ENCODE data around the gene COMT.
A peak's percentile ranks its signal among the peaks of the same experiment; 100 is the strongest.

COMT gene

GRCh38 chr22:20016734-20017621 is 75.4 kb downstream of the COMT start, which contains the start of gene ARVCF (continued):
- TF ChIP-seq HOXD13 (CRISPR knock-in tag; IDR thresholded peaks at IDR 0.05; ENCODE audit: borderline replicate concordance): no peak
- no peak for TF ChIP-seq ZNF621 (tag by site-specific recombination; IDR thresholded peaks at IDR 0.05)
- no peak for TF ChIP-seq ZNF23 (tag by site-specific recombination; IDR thresholded peaks at IDR 0.05; ENCODE audit: borderline replicate concordance)
- TF ChIP-seq BCL11B (tag by site-specific recombination; IDR thresholded peaks at IDR 0.05; ENCODE audit: low read depth): no peak
- no peak for TF ChIP-seq ZFP69B (tag by site-specific recombination; IDR thresholded peaks at IDR 0.05)
- TF ChIP-seq ZFHX2 (tag by site-specific recombination; conservative IDR thresholded peaks at IDR 0.05): no peak
- no peak for TF ChIP-seq ZNF280D (tag by site-specific recombination; IDR thresholded peaks at IDR 0.05)
- no peak for TF ChIP-seq ZNF140 (tag by site-specific recombination; IDR thresholded peaks at IDR 0.05)
- no peak for TF ChIP-seq YY1 (tag by site-specific recombination; IDR thresholded peaks at IDR 0.05)
- TF ChIP-seq ZNF747 (tag by site-specific recombination; IDR thresholded peaks at IDR 0.05): no peak
- TF ChIP-seq HOXC10 (CRISPR knock-in tag; IDR thresholded peaks at IDR 0.05): no peak
- TF ChIP-seq ZNF350 (tag by site-specific recombination; IDR thresholded peaks at IDR 0.05): no peak
- no peak for TF ChIP-seq ZNF138 (tag by site-specific recombination; IDR thresholded peaks at IDR 0.05; ENCODE audit: borderline replicate concordance)
- TF ChIP-seq ZNF664 (tag by site-specific recombination; IDR thresholded peaks at IDR 0.05): no peak
- no peak for TF ChIP-seq ZNF501 (tag by site-specific recombination; IDR thresholded peaks at IDR 0.05)
- TF ChIP-seq ZNF155 (tag by site-specific recombination; IDR thresholded peaks at IDR 0.05): no peak
- TF ChIP-seq WT1 (tag by site-specific recombination; IDR thresholded peaks at IDR 0.05): no peak
- TF ChIP-seq ZNF645 (tag by site-specific recombination; IDR thresholded peaks at IDR 0.05): no peak
- no peak for TF ChIP-seq ZFP37 (tag by site-specific recombination; IDR thresholded peaks at IDR 0.05)
- TF ChIP-seq MZF1 (tag by site-specific recombination; IDR thresholded peaks at IDR 0.05; ENCODE audit: borderline replicate concordance): no peak
- 0 out of 2 replicates have a peak, but pooled peaks have one; percentile 53 for TF ChIP-seq KLF16 (tag by site-specific recombination; IDR thresholded peaks at IDR 0.05)
- no peak for TF ChIP-seq SETDB1 (IDR thresholded peaks at IDR 0.05; ENCODE audit: insufficient read length, low read length)
- TF ChIP-seq ZNF404 (tag by site-specific recombination; IDR thresholded peaks at IDR 0.05): no peak
- TF ChIP-seq ZBTB49 (tag by site-specific recombination; IDR thresholded peaks at IDR 0.05; ENCODE audit: low read depth): no peak
- no peak for TF ChIP-seq ZNF560 (tag by site-specific recombination; IDR thresholded peaks at IDR 0.05; ENCODE audit: borderline replicate concordance)
- no peak for TF ChIP-seq ZFP3 (tag by site-specific recombination; IDR thresholded peaks at IDR 0.05; ENCODE audit: low read depth)
- peak; percentile 92 for TF ChIP-seq PATZ1 (tag by site-specific recombination; IDR thresholded peaks at IDR 0.05)
- TF ChIP-seq ZNF792 (tag by site-specific recombination; IDR thresholded peaks at IDR 0.05): no peak
- TF ChIP-seq KLF1 (tag by site-specific recombination; IDR thresholded peaks at IDR 0.05): no peak
- no peak for TF ChIP-seq ZNF248 (tag by site-specific recombination; IDR thresholded peaks at IDR 0.05)
- no peak for TF ChIP-seq ZNF2 (tag by site-specific recombination; IDR thresholded peaks at IDR 0.05)
- no peak for TF ChIP-seq ZBTB48 (tag by site-specific recombination; IDR thresholded peaks at IDR 0.05)
